ENCODE data around the gene NR1D2.
"Not testable (repeated sequence)": the region's sequence is repeated elsewhere in the genome, so short reads cannot be mapped to it uniquely, and the experiment has no call there.

The NR1D2 gene

GRCh38 chr3:23944861-23945662, at the start of gene NR1D2:
Gene NR1D2 (plus strand): TSS chr3:23945286. CDS start chr3:23945579, 293 bp downstream.
- peak; percentile 70 for DNase-seq (ENCODE audit: low read depth)

GRCh38 chr3:23900744-23901143, 44.3 kb upstream of the NR1D2 start:
- no peak for DNase-seq (ENCODE audit: low read depth)

- no peak for DNase-seq (ENCODE audit: low read depth)
Observed at GRCh38 chr3:23904545-23904944, 40.5 kb upstream of the NR1D2 start.

- no peak for DNase-seq (ENCODE audit: low read depth)
Observed at GRCh38 chr3:23909341-23909740, 35.7 kb upstream of the NR1D2 start.

- no peak for DNase-seq (ENCODE audit: low read depth)
Observed at GRCh38 chr3:23911397-23911796, 33.7 kb upstream of the NR1D2 start.

- not testable (repeated sequence) for DNase-seq (ENCODE audit: low read depth)
Observed at GRCh38 chr3:23912335-23912734, 32.8 kb upstream of the NR1D2 start.

- DNase-seq (ENCODE audit: low read depth) = no peak
Observed at GRCh38 chr3:23913182-23913581, 31.9 kb upstream of the NR1D2 start.

- DNase-seq (ENCODE audit: low read depth) = no peak
Observed at GRCh38 chr3:23913873-23914743, 31.0 kb upstream of the NR1D2 start.

- DNase-seq (ENCODE audit: low read depth) = no peak
Observed at GRCh38 chr3:23915537-23916108, 29.5 kb upstream of the NR1D2 start.

- DNase-seq (ENCODE audit: low read depth) = no peak
Observed at GRCh38 chr3:23916152-23916885, 28.8 kb upstream of the NR1D2 start.

GRCh38 chr3:23916886-23917678, 28.0 kb upstream of the NR1D2 start, which contains the start of the genes NKIRAS1 and RPL15:
Gene NKIRAS1 (minus strand): TSS chr3:23916990. CDS start chr3:23910904, 6,086 bp downstream.
Gene RPL15 (plus strand): TSS chr3:23917132. CDS start chr3:23917860, 728 bp downstream.
- DNase-seq (ENCODE audit: low read depth) = peak; percentile 96

- DNase-seq (ENCODE audit: low read depth) = not testable (repeated sequence)
Observed at GRCh38 chr3:23917679-23918303, 27.3 kb upstream of the NR1D2 start.

- DNase-seq (ENCODE audit: low read depth) = not testable (repeated sequence)
Observed at GRCh38 chr3:23918331-23918730, 26.8 kb upstream of the NR1D2 start.

GRCh38 chr3:23919628-23920027, 25.5 kb upstream of the NR1D2 start:
- DNase-seq (ENCODE audit: low read depth) = no peak

- DNase-seq (ENCODE audit: low read depth) = no peak
Observed at GRCh38 chr3:23920151-23920655, 24.9 kb upstream of the NR1D2 start.

- DNase-seq (ENCODE audit: low read depth) = no peak
Observed at GRCh38 chr3:23921052-23921511, 24.0 kb upstream of the NR1D2 start.

- DNase-seq (ENCODE audit: low read depth) = no peak
Observed at GRCh38 chr3:23923786-23924185, 21.3 kb upstream of the NR1D2 start.

- no peak for DNase-seq (ENCODE audit: low read depth)
Observed at GRCh38 chr3:23926246-23926645, 18.8 kb upstream of the NR1D2 start.

GRCh38 chr3:23926736-23927135, 18.4 kb upstream of the NR1D2 start:
- no peak for DNase-seq (ENCODE audit: low read depth)

- no peak for DNase-seq (ENCODE audit: low read depth)
Observed at GRCh38 chr3:23928524-23928923, 16.6 kb upstream of the NR1D2 start.
